Epithelial cell of prostate (primary cell): Measurements from ENCODE around the gene RFPL3.
"Not testable (repeated sequence)": the region's sequence is repeated elsewhere in the genome, so short reads cannot be mapped to it uniquely, and the experiment has no call there.

Experiments
- DNase-seq: peaks from one replicate; pipeline ENCODE4 v3.0.0-alpha.2; 2011; ENCODE audit warnings: low read depth, low spot score
- H3K27ac ChIP-seq: fragments of 450-650 bp; 2 replicates; pipeline ENCODE4 v1.5.1; 2017; ENCODE audit warnings: mild to moderate bottlenecking

Gene RFPL3

GRCh38 chr22:32348031-32348611 is 9.5 kb upstream of the RFPL3 start:
- H3K27ac ChIP-seq, result no peak overlapping the region
- no peak for DNase-seq

GRCh38 chr22:32351875-32352274 is 5.8 kb upstream of the RFPL3 start:
- DNase-seq, H3K27ac ChIP-seq: not testable (repeated sequence)

DNA sequence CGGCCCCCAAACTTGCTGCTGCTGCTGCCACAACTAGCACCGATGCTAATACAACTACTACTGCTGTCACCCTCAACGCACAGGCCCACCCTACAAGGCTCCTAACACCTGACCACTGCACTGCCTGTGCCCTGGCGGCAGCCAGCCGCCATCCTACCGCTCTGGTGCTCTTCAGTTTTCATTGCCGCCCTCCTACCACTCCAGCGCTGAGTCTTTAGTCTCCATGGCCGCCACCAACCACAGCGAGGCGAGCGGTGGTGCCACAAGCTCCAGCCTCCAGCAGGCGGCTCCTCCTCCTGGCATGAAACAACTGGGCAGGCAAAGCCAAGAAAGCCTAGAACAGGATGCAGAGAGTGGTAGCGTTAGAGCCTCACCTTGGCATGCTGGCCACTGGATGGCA is 5.0 kb upstream of the RFPL3 start:
- no peak for DNase-seq
- H3K27ac ChIP-seq, result no peak overlapping the region

- DNase-seq, result no peak
- no peak overlapping the region for H3K27ac ChIP-seq
These were observed 4.4 kb upstream of the RFPL3 start for GRCh38 chr22:32353292-32353691.

DNA sequence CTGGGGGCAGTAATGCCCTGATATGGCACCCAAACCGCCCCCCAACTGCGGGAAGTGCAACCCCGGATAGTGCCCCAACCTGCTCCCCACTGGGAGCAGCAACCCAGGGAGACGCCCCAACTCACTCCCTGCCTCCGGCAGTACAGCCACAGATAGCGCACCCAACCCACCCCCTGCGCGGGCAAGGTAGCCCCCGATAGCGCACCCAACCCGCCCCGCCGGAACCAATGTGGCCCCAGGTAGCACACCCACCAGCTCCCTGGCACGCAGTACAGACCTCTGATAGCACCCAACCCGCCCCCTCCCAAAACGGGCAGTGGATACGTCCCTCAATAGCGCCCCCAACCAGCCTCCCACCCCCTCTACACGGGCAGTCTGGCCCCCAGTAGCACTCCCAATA is 3.8 kb upstream of the RFPL3 start:
- no peak overlapping the region for H3K27ac ChIP-seq
- DNase-seq, result no peak

- peak; percentile 14 for DNase-seq
- no peak overlapping the region for H3K27ac ChIP-seq
These were observed 3.0 kb upstream of the RFPL3 start for GRCh38 chr22:32354360-32355351.

DNA sequence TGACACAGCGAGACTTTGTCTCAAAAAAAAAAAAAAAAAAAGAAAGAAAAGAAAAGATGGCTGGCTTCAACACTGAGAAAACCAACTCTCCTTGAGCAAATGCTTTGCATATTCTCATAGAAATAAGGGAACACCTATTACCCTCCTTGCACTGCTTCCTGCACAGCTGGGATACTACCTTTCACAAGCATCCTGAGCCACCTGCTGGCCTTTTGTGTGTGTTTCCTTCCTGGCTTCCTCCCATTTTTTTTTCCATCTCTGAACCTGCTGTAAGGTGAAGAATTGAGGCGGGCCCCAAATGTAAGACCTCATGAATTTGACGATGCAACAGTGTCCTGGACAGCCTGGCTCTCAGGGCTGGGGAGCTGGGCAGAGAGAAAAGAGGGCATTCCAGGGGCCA is 1.9 kb upstream of the RFPL3 start:
- no peak for DNase-seq
- no peak overlapping the region for H3K27ac ChIP-seq

- not testable (repeated sequence) for DNase-seq, H3K27ac ChIP-seq
These were observed 2.4 kb downstream of the RFPL3 start for GRCh38 chr22:32360096-32360495.

- H3K27ac ChIP-seq, result no peak overlapping the region
- DNase-seq, result no peak
These were observed 3.6 kb downstream of the RFPL3 start for GRCh38 chr22:32361257-32361656.

GRCh38 chr22:32364210-32364609 is 6.5 kb downstream of the RFPL3 start:
- no peak for DNase-seq
- no peak overlapping the region for H3K27ac ChIP-seq

DNA sequence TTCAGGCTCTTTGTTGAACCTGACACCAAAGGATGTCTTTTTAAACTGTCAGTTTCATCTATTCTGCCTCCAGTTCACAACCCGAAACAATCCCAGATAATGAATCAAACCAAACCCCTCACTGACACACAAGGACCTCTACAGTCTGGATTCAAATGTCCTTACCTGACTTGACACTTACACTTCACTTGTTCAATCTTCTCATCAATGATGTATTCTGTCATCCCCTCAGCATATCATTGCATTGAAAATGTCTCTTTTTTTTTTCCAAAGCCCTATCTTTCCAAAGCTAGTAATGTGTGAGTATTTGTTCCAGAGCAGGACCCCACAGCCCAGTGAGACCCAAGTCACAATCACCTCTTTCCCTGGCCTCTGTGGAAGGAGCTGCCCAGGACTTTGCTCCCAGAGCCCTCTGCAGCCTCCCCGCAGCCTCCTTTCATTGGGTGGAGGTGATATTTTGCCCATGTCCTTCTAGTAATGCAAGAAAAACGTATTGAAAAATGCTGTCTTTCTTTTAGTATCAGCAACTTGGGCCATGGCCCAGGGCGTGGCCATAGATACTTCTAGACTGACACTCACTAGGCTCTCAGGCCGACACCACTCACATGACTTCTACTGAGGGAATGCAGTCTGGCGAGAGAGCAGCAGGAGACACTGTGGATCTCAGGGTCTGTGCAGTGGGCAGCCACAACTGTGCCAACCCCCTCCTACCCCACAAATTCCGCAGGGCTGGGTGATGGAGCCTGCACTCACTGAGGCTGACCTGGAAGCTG is 18.2 kb downstream of the RFPL3 start:
- no peak overlapping the region for H3K27ac ChIP-seq
- no peak for DNase-seq

- H3K27ac ChIP-seq, result no peak overlapping the region
- DNase-seq, result no peak
These were observed 19.0 kb downstream of the RFPL3 start for GRCh38 chr22:32376681-32377080.

DNA sequence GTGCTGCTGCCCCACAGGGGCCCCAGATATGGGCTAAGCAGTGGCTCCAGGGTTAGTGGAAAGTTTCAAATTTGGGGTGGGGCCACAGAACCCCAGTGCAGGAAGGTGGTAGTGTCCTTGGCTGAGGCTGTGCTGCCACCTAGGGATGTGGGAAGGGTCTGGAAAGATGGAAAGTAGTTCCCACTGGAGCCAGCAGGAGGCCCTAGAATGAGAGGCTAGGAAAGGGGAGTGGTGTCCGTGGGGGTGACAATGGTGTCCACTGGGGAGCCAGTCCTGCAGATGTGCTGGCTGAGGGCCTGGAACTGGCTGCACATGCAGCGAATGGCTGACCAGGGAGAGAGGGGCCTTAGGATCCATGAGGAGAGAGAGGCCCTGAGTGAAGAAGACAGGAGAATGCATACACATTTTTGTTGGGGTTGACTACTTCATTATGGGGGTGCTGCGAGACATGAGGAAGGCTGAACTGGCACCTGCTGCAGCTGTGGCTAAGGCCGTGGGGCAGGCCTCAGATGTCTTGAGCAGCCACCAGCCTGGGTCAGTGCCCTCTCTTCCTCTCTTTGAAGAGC is 21.1 kb downstream of the RFPL3 start:
- no peak overlapping the region for H3K27ac ChIP-seq
- no peak for DNase-seq

DNA sequence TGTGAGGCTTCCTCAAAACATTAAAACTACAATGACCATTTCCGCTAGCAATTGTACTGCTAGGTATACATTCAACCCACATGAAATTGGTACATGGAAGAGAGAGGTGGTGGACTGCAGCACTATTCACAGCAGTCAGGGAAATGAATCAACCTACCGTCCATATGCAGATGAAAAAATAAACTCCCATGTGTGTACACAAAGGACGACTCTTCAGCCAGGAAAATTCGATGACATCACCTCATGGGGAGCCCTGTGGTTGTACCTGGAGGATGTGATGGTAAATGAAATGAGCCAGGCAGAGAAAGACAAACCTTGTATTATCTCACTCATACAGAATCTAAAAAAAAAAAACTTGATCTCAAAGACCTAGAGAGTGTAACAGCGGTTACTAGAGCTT is 23.3 kb downstream of the RFPL3 start:
- no peak overlapping the region for H3K27ac ChIP-seq
- no peak for DNase-seq

DNA sequence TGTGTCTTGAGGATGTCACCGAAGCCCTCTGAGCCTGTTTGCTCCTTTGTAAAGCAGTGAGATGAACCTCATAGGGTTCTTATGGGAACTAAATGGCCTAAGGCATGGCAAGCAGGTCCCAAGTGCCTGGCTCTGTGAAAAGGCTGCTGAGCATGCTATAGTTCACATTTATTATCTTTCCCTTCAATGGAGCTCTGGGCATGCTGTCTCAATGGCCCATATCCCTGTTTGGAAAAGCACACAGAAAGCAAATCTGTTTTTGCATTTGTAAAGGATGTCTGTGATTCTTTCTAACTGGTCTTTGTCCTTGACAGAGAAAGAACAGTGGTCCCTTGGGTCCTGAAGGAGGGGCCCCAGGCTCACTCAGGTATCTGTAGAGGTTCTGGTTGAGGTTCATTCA is 28.0 kb downstream of the RFPL3 start:
- no peak overlapping the region for H3K27ac ChIP-seq
- DNase-seq, result no peak

DNA sequence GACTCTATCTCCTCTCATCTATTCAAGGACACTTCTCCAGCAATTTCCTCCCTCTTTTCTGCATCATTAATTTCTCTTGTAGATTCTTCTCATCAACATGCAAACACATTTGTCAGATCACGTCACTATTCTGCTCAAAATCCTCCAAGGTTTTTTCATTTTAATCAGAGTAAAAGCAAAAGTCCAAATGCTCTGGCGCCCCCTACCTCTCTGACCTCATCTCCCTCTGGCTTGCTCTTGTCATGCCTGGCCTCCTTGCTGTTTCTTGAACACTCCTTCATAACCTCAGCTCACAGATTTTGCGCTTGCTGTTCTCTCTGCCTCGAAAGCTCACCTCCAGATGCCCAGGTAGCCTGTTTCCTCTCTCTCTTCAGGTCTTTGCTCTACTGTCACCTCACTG is 32.0 kb downstream of the RFPL3 start:
- no peak for DNase-seq
- no peak overlapping the region for H3K27ac ChIP-seq

GRCh38 chr22:32395107-32395506 is 37.4 kb downstream of the RFPL3 start:
- no peak for DNase-seq
- no peak overlapping the region for H3K27ac ChIP-seq

- no peak for DNase-seq
These were observed 38.6 kb downstream of the RFPL3 start for GRCh38 chr22:32396255-32396654.

DNA sequence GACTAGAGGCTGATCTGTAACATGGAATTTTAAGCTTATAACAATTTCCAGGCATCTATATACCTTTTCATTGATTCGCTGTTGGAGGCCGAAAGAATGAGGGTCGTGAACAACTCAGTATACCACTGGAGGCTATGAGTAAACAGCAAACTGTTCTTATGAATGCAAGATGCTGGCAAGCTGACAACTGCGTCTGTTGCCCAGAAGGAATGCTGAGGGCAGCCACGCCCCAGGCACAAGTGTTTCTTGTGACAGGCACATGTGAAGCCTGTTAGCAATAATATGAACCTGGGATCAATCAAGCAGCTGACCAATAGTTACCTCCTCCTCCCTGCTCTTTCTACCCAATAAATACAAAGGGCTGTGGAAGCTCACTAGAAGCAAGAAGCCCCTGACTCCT is 39.1 kb downstream of the RFPL3 start:
- no peak for DNase-seq
- no peak overlapping the region for H3K27ac ChIP-seq

More at GRCh38 chr22:32396255-32396654, 38.6 kb downstream of the RFPL3 start:
- no peak overlapping the region for H3K27ac ChIP-seq

DNA sequence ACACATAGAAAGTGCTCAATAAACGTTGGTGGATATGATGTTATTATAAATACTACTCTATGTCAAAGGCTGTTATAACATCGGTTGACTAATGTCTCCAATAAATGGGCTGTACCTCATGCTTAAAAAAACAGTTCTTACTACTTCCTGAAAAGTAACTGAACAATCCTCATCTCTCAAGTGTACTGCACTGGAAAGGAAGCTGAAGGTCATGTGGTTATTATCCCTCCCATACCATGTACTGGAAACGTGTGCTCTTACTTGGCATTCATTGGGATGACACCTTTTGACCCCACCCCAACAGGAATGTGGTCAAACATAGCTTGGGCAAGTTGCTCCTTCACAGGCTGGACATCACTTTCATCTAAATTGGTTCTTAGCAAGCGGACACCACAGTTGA is 43.8 kb downstream of the RFPL3 start:
- no peak overlapping the region for H3K27ac ChIP-seq
- no peak for DNase-seq

DNA sequence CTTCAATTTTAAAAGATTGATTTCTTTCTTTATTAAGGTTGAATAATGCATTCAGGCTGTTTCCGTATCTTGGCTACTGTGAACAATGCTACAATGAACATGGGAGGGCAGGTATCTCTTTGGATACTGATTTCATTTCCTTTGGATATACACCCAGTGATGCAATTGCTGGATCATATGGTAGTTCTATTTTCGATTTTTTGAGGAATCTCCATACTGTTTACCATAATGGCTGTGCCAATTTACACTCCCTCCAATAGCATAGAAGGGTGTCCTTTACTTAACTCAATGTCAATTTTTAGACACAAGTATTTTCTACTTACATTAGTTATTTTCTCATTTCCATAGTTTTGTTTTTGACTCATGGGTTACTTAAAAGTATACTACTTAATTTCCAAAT is 46.4 kb downstream of the RFPL3 start:
- no peak for DNase-seq
- H3K27ac ChIP-seq, result no peak overlapping the region
